Body of pancreas (tissue), 4 donors: ENCODE results near the gene CCDC13. TPM values are rescaled to one million over a fixed set of nuclear protein-coding genes. Genes with fewer than 3 reads are reported as not detected.

Source experiments
- ATAC-seq: fragments of 150-250 bp; one replicate; pipeline ENCODE4 v1.9.1; 2016
- DNase-seq, 4 donors: peaks; one replicate each; pipeline ENCODE4 v3.0.0-alpha.2; 2019
- H3K27ac ChIP-seq, 4 donors: fragments of 200-600 bp; sonication (generic); 1 replicate in 3 of 4; 2 replicates in 1 of 4; pipeline versions ENCODE4 v1.5.1 to v1.6.1; 2016 to 2019; ENCODE audit warnings: mild to moderate bottlenecking in 1 of 4, mixed read lengths in 1 of 4, moderate library complexity in 1 of 4
- H3K27me3 ChIP-seq, 2 donors: fragments of 200-600 bp; sonication (generic); one replicate each; pipeline ENCODE4 v1.6.0; 2016; ENCODE audit warnings: mild to moderate bottlenecking in 1 of 2
- H3K36me3 ChIP-seq, 2 donors: fragments of 200-600 bp; sonication (generic); replicated peaks in 1 of 2; 2 replicates each; pipeline ENCODE4 v1.5.1; 2016; ENCODE audit warnings: low read depth in 2 of 2; ENCODE audit not compliant: insufficient read depth in 1 of 2
- H3K4me1 ChIP-seq: fragments of 200-600 bp; sonication (generic); one replicate; pipeline ENCODE4 v1.6.0; 2016
- H3K4me3 ChIP-seq, 2 donors: fragments of 200-600 bp; sonication (generic); 1 replicate in 1 of 2; 2 replicates in 1 of 2; pipeline ENCODE4 v1.5.1; 2016 to 2019
- H3K9me3 ChIP-seq, 3 donors: fragments of 200-600 bp; sonication (generic); 1 replicate in 2 of 3; 2 replicates in 1 of 3; pipeline ENCODE4 v1.5.1; 2016
- POLR2A ChIP-seq, 3 donors: fragments of 450-650 bp; IDR thresholded peaks; one replicate each; pipeline ENCODE4 v1.6.1; 2016; ENCODE audit warnings: antibody characterized with exemption in 3 of 3, mild to moderate bottlenecking in 2 of 3
- whole genome bisulfite sequencing, 2 donors: methylation state at CpG; one replicate each; pipeline ENCODE4 v1.1.5; 2017; 5-methylcytosine and 5-hydroxymethylcytosine counted together
- intact Hi-C: fragments of 100-400 bp; cut with DNase I; formaldehyde crosslinking; loops from one replicate; pipeline ENCODE4 v1.15.1; 2023
- total RNA-seq, 2 donors: library from RNA; depleted of rRNA; stranded (reverse); fragments of >200 nt; gene quantifications; one replicate each; pipeline ENCODE4 v1.1.0, GENCODE V29; 2016
- TF ChIP-seq, protein P1 (sequence below), 7 experiments: fragments of 450-650 bp in 4 of 7; fragments of 200-600 bp in 3 of 7; sonication (generic) in 3 of 7; IDR thresholded peaks; one replicate each; pipeline ENCODE4 v1.5.1; 2016 to 2019; ENCODE audit warnings: antibody characterized with exemption in 7 of 7

CCDC13 gene
- total RNA-seq, 2 donors from 2014 or later = 3.9 to 6.3 TPM

DNA sequence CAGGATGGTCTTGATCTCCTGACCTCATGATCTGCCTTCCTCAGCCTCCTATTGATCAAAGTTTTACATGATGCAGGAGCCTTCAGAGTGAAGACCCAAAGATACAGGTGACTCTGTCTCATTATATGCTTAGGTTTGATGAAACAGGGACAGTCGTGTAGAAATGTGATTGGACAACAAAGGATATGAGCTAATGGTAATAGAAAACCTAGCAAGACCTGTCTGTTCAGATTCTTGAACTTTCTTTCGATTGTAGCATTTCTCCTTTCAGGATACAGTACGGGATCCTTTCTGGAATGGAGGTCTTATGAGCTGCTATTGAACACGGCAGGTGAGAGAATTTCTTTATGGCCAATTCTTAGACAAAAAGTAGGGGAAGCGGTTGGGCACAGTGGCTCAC lies 36.1 kb upstream of the CCDC13 start, which contains the start of gene ACKR2:
Gene ACKR2, plus strand, starts transcription at position 244 of the 400 bp plus-strand sequence. CDS start 55,058 bp downstream, outside the sequence.
- 85 to 91% methylated on average over 5 of the region's 5 CpGs for WGBS, 2 donors
- Histone ChIP-seq H3K36me3 (no peaks in the 10 kb centered on the region), H3K27me3 (no peaks in the 10 kb centered on the region), H3K27ac (no peak within 1 kb of the TSS), H3K9me3 (no peaks in the 10 kb centered on the region), H3K4me3 (no peak within 1 kb of the TSS), H3K4me1 (peaks cover 25% of the 10 kb centered on the region)
- intact Hi-C loops = no loop called here
- DNase-seq (no peak), ATAC-seq (no peak)
- no peak for TF ChIP-seq POLR2A (IDR thresholded peaks at IDR 0.05)
- TF ChIP-seq, protein P1, sequence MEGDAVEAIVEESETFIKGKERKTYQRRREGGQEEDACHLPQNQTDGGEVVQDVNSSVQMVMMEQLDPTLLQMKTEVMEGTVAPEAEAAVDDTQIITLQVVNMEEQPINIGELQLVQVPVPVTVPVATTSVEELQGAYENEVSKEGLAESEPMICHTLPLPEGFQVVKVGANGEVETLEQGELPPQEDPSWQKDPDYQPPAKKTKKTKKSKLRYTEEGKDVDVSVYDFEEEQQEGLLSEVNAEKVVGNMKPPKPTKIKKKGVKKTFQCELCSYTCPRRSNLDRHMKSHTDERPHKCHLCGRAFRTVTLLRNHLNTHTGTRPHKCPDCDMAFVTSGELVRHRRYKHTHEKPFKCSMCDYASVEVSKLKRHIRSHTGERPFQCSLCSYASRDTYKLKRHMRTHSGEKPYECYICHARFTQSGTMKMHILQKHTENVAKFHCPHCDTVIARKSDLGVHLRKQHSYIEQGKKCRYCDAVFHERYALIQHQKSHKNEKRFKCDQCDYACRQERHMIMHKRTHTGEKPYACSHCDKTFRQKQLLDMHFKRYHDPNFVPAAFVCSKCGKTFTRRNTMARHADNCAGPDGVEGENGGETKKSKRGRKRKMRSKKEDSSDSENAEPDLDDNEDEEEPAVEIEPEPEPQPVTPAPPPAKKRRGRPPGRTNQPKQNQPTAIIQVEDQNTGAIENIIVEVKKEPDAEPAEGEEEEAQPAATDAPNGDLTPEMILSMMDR (IDR thresholded peaks at IDR 0.05) = no peak

DNA sequence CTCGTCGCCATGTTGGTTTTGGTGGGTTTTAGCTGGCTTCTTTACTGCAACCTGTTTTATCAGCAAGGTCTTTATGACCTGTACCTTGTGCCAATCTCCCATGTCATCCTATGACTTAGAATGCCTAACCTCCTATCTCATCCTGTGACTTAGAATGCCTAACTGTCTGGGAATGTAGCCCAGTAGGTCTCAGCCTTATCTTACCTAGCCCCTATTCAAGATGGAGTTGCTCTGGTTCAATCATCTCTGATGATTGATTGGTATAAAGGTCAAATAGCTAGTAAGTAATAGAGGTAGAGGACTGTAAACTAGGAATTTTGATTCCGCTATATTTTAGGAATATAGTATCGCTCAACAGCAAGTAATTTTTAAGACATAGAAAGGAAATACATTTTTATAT lies 34.9 kb upstream of the CCDC13 start:
- H3K27me3 ChIP-seq = no peaks in the 10 kb centered on the region
- H3K36me3 ChIP-seq = no peaks in the 10 kb centered on the region
- no peak overlapping the region for H3K27ac ChIP-seq
- H3K4me1 ChIP-seq = peaks cover 29% of the 10 kb centered on the region
- intact Hi-C loops = no loop called here
- H3K4me3 ChIP-seq = no peak overlapping the region
- H3K9me3 ChIP-seq = no peaks in the 10 kb centered on the region
- no peak for DNase-seq
- WGBS, 2 donors = 91 to 98% methylated on average over 4 of the region's 4 CpGs
- no peak for ATAC-seq
- TF ChIP-seq, protein P1 (IDR thresholded peaks at IDR 0.05) = no peak
- TF ChIP-seq POLR2A (IDR thresholded peaks at IDR 0.05) = no peak

DNA sequence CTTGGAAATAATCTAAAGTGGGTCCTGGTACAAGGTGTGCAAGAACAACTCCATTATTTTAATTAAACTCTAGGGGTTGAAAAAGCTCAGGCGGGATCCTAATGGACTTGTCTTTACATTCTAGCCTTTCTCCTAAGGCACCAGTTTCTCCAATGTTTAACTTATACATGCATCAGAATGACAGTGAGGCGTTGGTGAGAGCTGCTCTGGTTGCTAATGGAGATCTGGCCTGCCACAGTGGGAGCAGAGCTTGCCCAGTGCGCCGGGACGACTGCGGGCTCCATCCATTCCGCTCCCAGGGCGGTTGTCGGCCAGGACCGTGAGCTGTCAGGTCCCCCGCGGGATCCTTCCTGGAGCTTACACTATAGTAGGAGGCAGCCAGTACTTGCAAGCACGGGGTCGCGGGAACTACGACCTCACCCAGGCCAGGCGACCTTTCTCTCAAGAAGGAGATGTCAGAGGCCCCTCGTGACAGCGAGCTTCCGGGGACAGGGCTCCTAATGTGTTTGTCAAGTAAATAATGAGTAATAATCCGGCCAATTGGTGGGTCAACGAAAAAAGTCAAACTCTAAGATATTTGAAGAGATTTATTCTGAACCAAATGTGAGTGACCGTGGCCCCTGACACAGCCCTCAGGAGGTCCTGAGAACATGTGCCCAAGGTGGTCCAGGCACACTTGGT lies 32.2 kb upstream of the CCDC13 start:
- Histone ChIP-seq H3K27ac (peak overlapping the region; percentile 81 to 95 (median 94)), H3K27me3 (no peaks in the 10 kb centered on the region), H3K4me1 (peaks cover 40% of the 10 kb centered on the region), H3K4me3 (peak overlapping the region in 1 of 2 donors; percentile 70), H3K9me3 (no peaks in the 10 kb centered on the region), H3K36me3 (no peaks in the 10 kb centered on the region)
- DNase-seq = peak in 3 of 4 donors; percentile 26 to 64 (median 59)
- WGBS, 2 donors = 22 to 25% methylated on average over 13 to 23 of the region's 23 CpGs
- TF ChIP-seq, protein P1 (IDR thresholded peaks at IDR 0.05) = no peak
- no peak for TF ChIP-seq POLR2A (IDR thresholded peaks at IDR 0.05)
- intact Hi-C loops = no loop called here
- peak; percentile 11 for ATAC-seq

DNA sequence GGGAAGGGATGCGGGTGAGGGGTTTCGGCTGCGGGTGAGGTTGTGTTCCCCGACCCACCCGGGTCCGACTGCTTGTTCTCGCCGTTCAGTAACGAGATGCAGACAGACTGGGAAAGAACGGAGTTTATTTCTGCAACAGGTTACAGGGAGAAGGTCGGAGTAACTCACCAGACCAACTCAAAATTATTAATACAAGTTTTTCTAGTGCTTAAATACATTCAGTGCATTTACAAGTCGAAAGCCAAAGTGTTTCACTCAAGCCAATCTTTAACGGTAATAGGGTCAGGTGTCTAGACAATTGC lies 31.7 kb upstream of the CCDC13 start:
- Histone ChIP-seq H3K4me1 (peaks cover 45% of the 10 kb centered on the region), H3K4me3 (peak overlapping the region; percentile 39 to 70), H3K9me3 (no peaks in the 10 kb centered on the region), H3K27me3 (no peaks in the 10 kb centered on the region), H3K36me3 (no peaks in the 10 kb centered on the region), H3K27ac (peak overlapping the region; percentile 81 to 95 (median 94))
- DNase-seq (no peak), ATAC-seq (no peak)
- WGBS, 2 donors = 0 to 1% methylated on average over 10 to 13 of the region's 13 CpGs
- intact Hi-C loops = no loop called here
- TF ChIP-seq POLR2A (IDR thresholded peaks at IDR 0.05) = no peak
- TF ChIP-seq, protein P1 (IDR thresholded peaks at IDR 0.05) = no peak
